ENCODE results near the gene USP49.

- TF ChIP-seq CTCF (conservative IDR thresholded peaks at IDR 0.05; ENCODE audit: low read depth, low read length) (no peak), EZH2 (IDR thresholded peaks at IDR 0.05; ENCODE audit: borderline replicate concordance, low read depth, low read length, poor library complexity, severe bottlenecking) (no peak)
Measured at GRCh38 chr6:41836022-41836659, 59.0 kb downstream of the USP49 start.

Data from A673 (cell line).